ENCODE data around the gene GRWD1.

The GRWD1 gene

GRCh38 chr19:48461651-48461981, 15.8 kb downstream of the GRWD1 start:
- DNase-seq, result no peak

GRCh38 chr19:48461982-48462655, 16.3 kb downstream of the GRWD1 start:
- no peak for DNase-seq

- DNase-seq, result no peak
Observed at GRCh38 chr19:48465215-48465614, 19.4 kb downstream of the GRWD1 start.

- no peak for DNase-seq
Observed at GRCh38 chr19:48466561-48467325, 21.0 kb downstream of the GRWD1 start.

- peak; percentile 100 for DNase-seq
Observed at GRCh38 chr19:48468772-48469288, 23.0 kb downstream of the GRWD1 start.

- peak; percentile 81 for DNase-seq
Observed at GRCh38 chr19:48469289-48469881, 23.6 kb downstream of the GRWD1 start, which contains the start of gene CYTH2. Gene CYTH2 (plus strand): TSS chr19:48469369. CDS start chr19:48469508, 139 bp downstream.

- no peak for DNase-seq
Observed at GRCh38 chr19:48469934-48470680, 24.3 kb downstream of the GRWD1 start.

GRCh38 chr19:48470856-48471255, 25.1 kb downstream of the GRWD1 start:
- no peak for DNase-seq

- DNase-seq, result no peak
Observed at GRCh38 chr19:48471836-48472235, 26.1 kb downstream of the GRWD1 start.

- DNase-seq, result no peak
Observed at GRCh38 chr19:48473161-48473966, 27.6 kb downstream of the GRWD1 start.

GRCh38 chr19:48474084-48474592, 28.4 kb downstream of the GRWD1 start:
- DNase-seq, result no peak

GRCh38 chr19:48475369-48476068, 29.7 kb downstream of the GRWD1 start:
- no peak for DNase-seq

- DNase-seq, result no peak
Observed at GRCh38 chr19:48476176-48476575, 30.4 kb downstream of the GRWD1 start.

- DNase-seq, result no peak
Observed at GRCh38 chr19:48477067-48477685, 31.4 kb downstream of the GRWD1 start.

GRCh38 chr19:48477698-48478338, 32.0 kb downstream of the GRWD1 start:
- DNase-seq, result no peak

- no peak for DNase-seq
Observed at GRCh38 chr19:48478339-48479256, 32.8 kb downstream of the GRWD1 start.

- no peak for DNase-seq
Observed at GRCh38 chr19:48479686-48480085, 33.9 kb downstream of the GRWD1 start.

GRCh38 chr19:48480183-48480557, 34.4 kb downstream of the GRWD1 start:
- DNase-seq, result peak; percentile 48

All from stimulated activated CD4-positive, alpha-beta T cell treated with anti-CD3 and anti-CD28 coated beads, Interleukin-4, amount 100 ng/mL, for 24 hours (primary cell).